A549 (cell line): Measurements from ENCODE around the gene TCF20. TPM values are rescaled to one million over a fixed set of nuclear protein-coding genes. Genes with fewer than 3 reads are reported as not detected.

Source experiments
- ATAC-seq, 2 experiments: fragments of 200-7000 bp in 1 of 2; fragments of >200 bp in 1 of 2; cut with Nextera tagmentation in 1 of 2; cut with Tn5 transposase in 1 of 2; 3 replicates each; pipeline versions ENCODE4 v1.8.0 to v1.9.1; 2018 to 2020; ENCODE audit warnings: mild to moderate bottlenecking in 1 of 2, moderate library complexity in 1 of 2
- CTCF ChIA-PET: fragments of 300-600 bp; sonication (Branson Sonifier 250); formaldehyde crosslinking; extraction: SDS; loops from one replicate; lab custom pipeline; 2021; ENCODE audit warnings: antibody characterized with exemption, inconsistent platforms; lab: Yijun Ruan, JAX
- POLR2A ChIA-PET: fragments of 350-600 bp; formaldehyde crosslinking; extraction: SDS; loops from one replicate; lab custom pipeline; 2021; ENCODE audit warnings: antibody characterized with exemption, inconsistent platforms; lab: Yijun Ruan, JAX
- DNase-seq, 2 experiments: peaks; one replicate each; pipeline versions ENCODE4 v3.0.0 to v3.0.0-alpha.2; 2011 to 2016; ENCODE audit warnings: low read depth in 1 of 2, low spot score in 1 of 2
- FAIRE-seq: peaks from 2 replicates; lab custom pipeline; 2011; peaks lifted over from hg19 to GRCh38; lab: Jason Lieb, UNC
- H3K27ac ChIP-seq, 2 experiments: fragments of >200 bp; sonication (Bioruptor Twin); formaldehyde crosslinking; 3 replicates each; pipeline ENCODE4 v1.5.1; 2016 to 2017
- H3K4me1 ChIP-seq: fragments of >200 bp; sonication (Bioruptor Twin); formaldehyde crosslinking; 3 replicates; pipeline ENCODE4 v1.6.1; 2016
- H3K4me2 ChIP-seq: fragments of >200 bp; sonication (Bioruptor Twin); formaldehyde crosslinking; 3 replicates; pipeline ENCODE4 v1.6.1; 2016
- H3K4me3 ChIP-seq: fragments of >200 bp; sonication (Bioruptor Twin); formaldehyde crosslinking; 3 replicates; pipeline ENCODE4 v1.5.1; 2016
- H3K9me3 ChIP-seq: fragments of >200 bp; sonication (Bioruptor Twin); formaldehyde crosslinking; 3 replicates; pipeline ENCODE4 v1.6.1; 2016
- CBX2 ChIP-seq: fragments of 200-600 bp; sonication (generic); IDR thresholded peaks from 2 replicates; pipeline ENCODE4 v1.6.1; 2016; ENCODE audit warnings: low read depth, mild to moderate bottlenecking, borderline replicate concordance
- CHD4 ChIP-seq: fragments of 200-600 bp; sonication (generic); IDR thresholded peaks from 2 replicates; pipeline ENCODE4 v1.6.1; 2016; ENCODE audit warnings: antibody characterized with exemption, mild to moderate bottlenecking, borderline replicate concordance
- EHF ChIP-seq: fragments of 250-450 bp; sonication (Bioruptor Pico); IDR thresholded peaks from 2 replicates; pipeline ENCODE4 v1.5.0; 2020; ENCODE audit warnings: mild to moderate bottlenecking
- EP300 ChIP-seq, 2 experiments: fragments of >200 bp; sonication (Bioruptor Twin); formaldehyde crosslinking; IDR thresholded peaks; 2 replicates in 1 of 2; 3 replicates in 1 of 2; pipeline ENCODE4 v1.6.1; 2016 to 2017
- FOSB ChIP-seq: fragments of 250-450 bp; sonication (Bioruptor Pico); IDR thresholded peaks from 2 replicates; pipeline ENCODE4 v1.5.0; 2020; ENCODE audit warnings: mild to moderate bottlenecking, moderate library complexity
- HDAC2 ChIP-seq: fragments of 200-600 bp; sonication (generic); IDR thresholded peaks from 2 replicates; pipeline ENCODE4 v1.6.1; 2016
- HOXA7 ChIP-seq: fragments of 250-450 bp; sonication (Bioruptor Pico); IDR thresholded peaks from 2 replicates; pipeline ENCODE4 v1.5.0; 2020; ENCODE audit warnings: mild to moderate bottlenecking, moderate library complexity
- HOXB13 ChIP-seq: fragments of 250-450 bp; sonication (Bioruptor Pico); IDR thresholded peaks from 2 replicates; pipeline ENCODE4 v1.5.0; 2020; ENCODE audit warnings: low read depth, mild to moderate bottlenecking, moderate library complexity
- HOXB5 ChIP-seq: fragments of 250-450 bp; sonication (Bioruptor Pico); IDR thresholded peaks from 2 replicates; pipeline ENCODE4 v1.5.0; 2020; ENCODE audit warnings: mild to moderate bottlenecking, moderate library complexity
- JUNB ChIP-seq: fragments of >200 bp; sonication (Bioruptor Twin); formaldehyde crosslinking; IDR thresholded peaks from 2 replicates; pipeline ENCODE4 v1.6.1; 2016
- KDM1A ChIP-seq: fragments of 200-600 bp; sonication (generic); IDR thresholded peaks from 2 replicates; pipeline ENCODE4 v1.6.1; 2016; ENCODE audit warnings: low read depth, mild to moderate bottlenecking
- MYC ChIP-seq: IDR thresholded peaks from 2 replicates; pipeline ENCODE4 v1.6.1; 2012; ENCODE audit warnings: mild to moderate bottlenecking, inconsistent platforms, low read length, improper control_type of control experiment, borderline replicate concordance
- NPAS2 ChIP-seq: fragments of 250-450 bp; sonication (Bioruptor Pico); IDR thresholded peaks from 2 replicates; pipeline ENCODE4 v1.8.0; 2022; ENCODE audit warnings: mild to moderate bottlenecking, moderate library complexity, borderline replicate concordance
- NR3C1 ChIP-seq: fragments of >200 bp; sonication (Bioruptor Twin); formaldehyde crosslinking; IDR thresholded peaks from 3 replicates; pipeline ENCODE4 v1.6.1; 2017
- PHF8 ChIP-seq: fragments of 200-600 bp; sonication (generic); IDR thresholded peaks from 2 replicates; pipeline ENCODE4 v1.6.1; 2016; ENCODE audit warnings: low read depth, mild to moderate bottlenecking, antibody characterized with exemption, moderate library complexity, borderline replicate concordance
- POLR2A ChIP-seq: IDR thresholded peaks from 2 replicates; pipeline ENCODE4 v1.6.1; 2012; ENCODE audit warnings: mild to moderate bottlenecking, low read length
- RAD21 ChIP-seq, 2 experiments: fragments of >200 bp in 1 of 2; sonication (Bioruptor Twin) in 1 of 2; formaldehyde crosslinking in 1 of 2; IDR thresholded peaks in 1 of 2; conservative IDR thresholded peaks in 1 of 2; 2 replicates in 1 of 2; 3 replicates in 1 of 2; pipeline ENCODE4 v1.6.1; 2012 to 2018; ENCODE audit warnings: inconsistent platforms in 1 of 2
- RNF2 ChIP-seq: fragments of 200-600 bp; sonication (generic); IDR thresholded peaks from 2 replicates; pipeline ENCODE4 v1.6.1; 2016; ENCODE audit warnings: low read depth, mild to moderate bottlenecking, antibody characterized with exemption, moderate library complexity, borderline replicate concordance
- SMC3 ChIP-seq: fragments of >200 bp; sonication (Bioruptor Twin); formaldehyde crosslinking; IDR thresholded peaks from 3 replicates; pipeline ENCODE4 v1.6.1; 2018; ENCODE audit warnings: inconsistent platforms
- TFCP2L1 ChIP-seq: fragments of 250-450 bp; sonication (Bioruptor Pico); IDR thresholded peaks from 2 replicates; pipeline ENCODE4 v1.5.0; 2021; ENCODE audit warnings: mild to moderate bottlenecking
- ZC3H11A ChIP-seq: fragments of 450-650 bp; IDR thresholded peaks from 2 replicates; pipeline ENCODE4 v1.6.1; 2014; ENCODE audit warnings: antibody characterized with exemption, mild to moderate bottlenecking
- ZNF302 ChIP-seq: fragments of 250-450 bp; sonication (Bioruptor Pico); IDR thresholded peaks from 2 replicates; pipeline ENCODE4 v1.9.0; 2021; ENCODE audit warnings: inconsistent platforms, mild to moderate bottlenecking, moderate library complexity
- WGBS: methylation state at CpG from one replicate; pipeline ENCODE4 v1.1.6; 2017; ENCODE audit errors: missing lambda C conversion rate; 5-methylcytosine and 5-hydroxymethylcytosine counted together
- polyA plus RNA-seq, 4 experiments: library from polyadenylated mRNA; depleted of rRNA in 3 of 4; stranded (reverse); fragments of >200 nt; fragmentation: RNase III in 1 of 4; extraction: RNeasy Plus Mini Kit Qiagen cat#74134 plus additional on column Dnase treatment in 1 of 4; gene quantifications; 2 replicates in 3 of 4; 3 replicates in 1 of 4; pipeline ENCODE4 v1.2.3, GENCODE V29; 2011 to 2017
- TF ChIP-seq, protein P1 (sequence below): fragments of >200 bp; sonication (Bioruptor Twin); formaldehyde crosslinking; IDR thresholded peaks from 3 replicates; pipeline ENCODE4 v1.5.1; 2016
- TF ChIP-seq, protein P2 (sequence below): fragments of >200 bp; sonication (Bioruptor Twin); formaldehyde crosslinking; IDR thresholded peaks from 3 replicates; pipeline ENCODE4 v1.6.1; 2016
- TF ChIP-seq, protein P3 (sequence below): IDR thresholded peaks from 2 replicates; pipeline ENCODE4 v1.6.1; 2012
- TF ChIP-seq, protein P4 (sequence below): fragments of 250-450 bp; sonication (Bioruptor Pico); IDR thresholded peaks from 2 replicates; pipeline ENCODE4 v1.5.0; 2021; ENCODE audit warnings: mild to moderate bottlenecking, moderate library complexity, borderline replicate concordance

Gene TCF20
- polyA plus RNA-seq, 2 of the 4 experiments (the other 2 are of a cell fraction) = 11.9 to 16.5 TPM

DNA sequence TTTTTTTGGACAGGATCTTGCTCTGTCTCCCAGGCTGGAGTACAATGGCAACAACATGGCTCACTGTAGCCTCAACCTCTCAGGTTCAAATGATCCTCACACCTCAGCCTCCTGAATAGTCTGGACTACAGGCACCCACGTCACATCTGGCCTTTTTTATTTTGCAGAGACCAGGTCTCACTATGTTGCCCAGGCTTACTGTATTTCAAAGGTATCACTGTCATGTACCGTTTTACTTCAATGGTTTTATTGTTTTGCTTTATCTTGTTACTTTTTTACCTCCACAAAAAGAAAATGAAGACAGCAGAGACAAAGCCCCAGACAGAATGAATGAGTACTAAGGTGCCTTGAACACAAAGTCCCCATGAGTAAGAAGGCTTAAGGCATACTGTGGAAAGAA, 5.1 kb downstream of the TCF20 start:
- TF ChIP-seq PHF8 (no peak), HOXB13 (CRISPR knock-in tag) (no peak), JUNB (no peak), KDM1A (no peak), POLR2A (no peak), EHF (CRISPR knock-in tag) (no peak), FOSB (CRISPR knock-in tag) (no peak)
- peaks cover 24% of the 10 kb centered on the region for H3K4me1 ChIP-seq
- CTCF ChIA-PET = no interaction called here
- ATAC-seq (no peak), DNase-seq (no peak), FAIRE-seq (no peak)
- POLR2A ChIA-PET = no interaction called here
- no peak overlapping the region for H3K27ac ChIP-seq
- H3K4me3 ChIP-seq = no peak overlapping the region
- no peaks in the 10 kb centered on the region for H3K9me3 ChIP-seq
- H3K4me2 ChIP-seq = no peak overlapping the region
- WGBS = 86% methylated on average over 2 of the region's 2 CpGs

DNA sequence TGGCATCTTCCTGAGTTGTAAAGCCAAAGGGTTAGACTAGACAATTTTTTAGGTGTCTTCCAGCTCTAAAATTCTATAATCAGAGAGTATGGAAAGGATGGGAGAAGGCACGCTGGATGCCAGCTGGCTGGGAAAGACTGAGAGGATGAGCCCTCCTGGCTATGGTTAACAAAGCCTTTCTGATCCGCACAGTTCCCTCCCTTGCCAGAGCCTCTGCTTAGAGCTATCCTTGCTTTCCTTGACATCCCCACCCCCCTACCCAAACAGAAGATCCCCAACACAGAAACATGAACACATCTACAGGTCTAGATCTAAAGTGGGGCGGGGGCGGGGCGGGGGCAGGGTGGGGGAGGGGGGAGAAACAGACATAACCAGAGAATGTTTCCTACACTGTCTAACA, 6.5 kb downstream of the TCF20 start:
- no peak overlapping the region for H3K4me3 ChIP-seq
- ATAC-seq (no peak), DNase-seq (no peak), FAIRE-seq (no peak)
- CTCF ChIA-PET = interaction anchor here (0.6 to 0.7 kb wide), 3 partner anchors 14 to 93 kb away, joined by 3 to 5 read pairs (median 3); no protein-coding TSS in a partner anchor
- POLR2A ChIA-PET = no interaction called here
- no peak overlapping the region for H3K27ac ChIP-seq
- no peak overlapping the region for H3K4me2 ChIP-seq
- WGBS = 93% methylated on average over 3 of the region's 5 CpGs
- no peaks in the 10 kb centered on the region for H3K9me3 ChIP-seq
- TF ChIP-seq ZC3H11A (no peak), ZNF302 (CRISPR knock-in tag) (no peak), HDAC2 (no peak), HOXB5 (CRISPR knock-in tag) (no peak), PHF8 (no peak), POLR2A (no peak), JUNB (no peak), TFCP2L1 (no peak), NPAS2 (CRISPR knock-in tag) (no peak)
- TF ChIP-seq, protein P1, sequence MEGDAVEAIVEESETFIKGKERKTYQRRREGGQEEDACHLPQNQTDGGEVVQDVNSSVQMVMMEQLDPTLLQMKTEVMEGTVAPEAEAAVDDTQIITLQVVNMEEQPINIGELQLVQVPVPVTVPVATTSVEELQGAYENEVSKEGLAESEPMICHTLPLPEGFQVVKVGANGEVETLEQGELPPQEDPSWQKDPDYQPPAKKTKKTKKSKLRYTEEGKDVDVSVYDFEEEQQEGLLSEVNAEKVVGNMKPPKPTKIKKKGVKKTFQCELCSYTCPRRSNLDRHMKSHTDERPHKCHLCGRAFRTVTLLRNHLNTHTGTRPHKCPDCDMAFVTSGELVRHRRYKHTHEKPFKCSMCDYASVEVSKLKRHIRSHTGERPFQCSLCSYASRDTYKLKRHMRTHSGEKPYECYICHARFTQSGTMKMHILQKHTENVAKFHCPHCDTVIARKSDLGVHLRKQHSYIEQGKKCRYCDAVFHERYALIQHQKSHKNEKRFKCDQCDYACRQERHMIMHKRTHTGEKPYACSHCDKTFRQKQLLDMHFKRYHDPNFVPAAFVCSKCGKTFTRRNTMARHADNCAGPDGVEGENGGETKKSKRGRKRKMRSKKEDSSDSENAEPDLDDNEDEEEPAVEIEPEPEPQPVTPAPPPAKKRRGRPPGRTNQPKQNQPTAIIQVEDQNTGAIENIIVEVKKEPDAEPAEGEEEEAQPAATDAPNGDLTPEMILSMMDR = no peak
- TF ChIP-seq, protein P2, sequence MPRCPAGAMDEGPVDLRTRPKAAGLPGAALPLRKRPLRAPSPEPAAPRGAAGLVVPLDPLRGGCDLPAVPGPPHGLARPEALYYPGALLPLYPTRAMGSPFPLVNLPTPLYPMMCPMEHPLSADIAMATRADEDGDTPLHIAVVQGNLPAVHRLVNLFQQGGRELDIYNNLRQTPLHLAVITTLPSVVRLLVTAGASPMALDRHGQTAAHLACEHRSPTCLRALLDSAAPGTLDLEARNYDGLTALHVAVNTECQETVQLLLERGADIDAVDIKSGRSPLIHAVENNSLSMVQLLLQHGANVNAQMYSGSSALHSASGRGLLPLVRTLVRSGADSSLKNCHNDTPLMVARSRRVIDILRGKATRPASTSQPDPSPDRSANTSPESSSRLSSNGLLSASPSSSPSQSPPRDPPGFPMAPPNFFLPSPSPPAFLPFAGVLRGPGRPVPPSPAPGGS = no peak
- H3K4me1 ChIP-seq = peaks cover 24% of the 10 kb centered on the region

DNA sequence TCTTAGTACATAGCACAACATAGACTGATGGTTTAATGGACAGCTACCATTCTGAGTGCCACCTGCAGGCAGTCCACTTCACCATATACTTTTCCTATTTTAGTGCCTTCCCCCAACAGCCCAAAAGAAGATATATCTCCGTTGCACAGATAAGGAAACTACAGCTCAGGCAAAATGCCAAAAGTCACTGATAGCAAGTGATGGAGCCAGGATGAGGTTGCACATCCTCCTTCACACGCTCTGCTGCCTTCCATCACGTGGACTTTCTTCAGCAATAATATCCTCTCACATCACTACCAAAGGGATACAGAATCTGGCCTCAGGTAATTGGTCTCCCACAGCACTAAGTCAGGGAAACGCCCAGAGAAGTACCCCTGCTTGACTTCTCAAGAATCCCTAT, 7.5 kb downstream of the TCF20 start:
- Histone ChIP-seq H3K4me3 (no peak overlapping the region), H3K4me1 (peaks cover 14% of the 10 kb centered on the region), H3K27ac (no peak overlapping the region), H3K4me2 (no peak overlapping the region), H3K9me3 (no peaks in the 10 kb centered on the region)
- TF ChIP-seq, protein P3, sequence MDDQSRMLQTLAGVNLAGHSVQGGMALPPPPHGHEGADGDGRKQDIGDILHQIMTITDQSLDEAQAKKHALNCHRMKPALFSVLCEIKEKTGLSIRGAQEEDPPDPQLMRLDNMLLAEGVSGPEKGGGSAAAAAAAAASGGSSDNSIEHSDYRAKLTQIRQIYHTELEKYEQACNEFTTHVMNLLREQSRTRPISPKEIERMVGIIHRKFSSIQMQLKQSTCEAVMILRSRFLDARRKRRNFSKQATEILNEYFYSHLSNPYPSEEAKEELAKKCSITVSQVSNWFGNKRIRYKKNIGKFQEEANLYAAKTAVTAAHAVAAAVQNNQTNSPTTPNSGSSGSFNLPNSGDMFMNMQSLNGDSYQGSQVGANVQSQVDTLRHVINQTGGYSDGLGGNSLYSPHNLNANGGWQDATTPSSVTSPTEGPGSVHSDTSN = no peak
- TF ChIP-seq, protein P4, sequence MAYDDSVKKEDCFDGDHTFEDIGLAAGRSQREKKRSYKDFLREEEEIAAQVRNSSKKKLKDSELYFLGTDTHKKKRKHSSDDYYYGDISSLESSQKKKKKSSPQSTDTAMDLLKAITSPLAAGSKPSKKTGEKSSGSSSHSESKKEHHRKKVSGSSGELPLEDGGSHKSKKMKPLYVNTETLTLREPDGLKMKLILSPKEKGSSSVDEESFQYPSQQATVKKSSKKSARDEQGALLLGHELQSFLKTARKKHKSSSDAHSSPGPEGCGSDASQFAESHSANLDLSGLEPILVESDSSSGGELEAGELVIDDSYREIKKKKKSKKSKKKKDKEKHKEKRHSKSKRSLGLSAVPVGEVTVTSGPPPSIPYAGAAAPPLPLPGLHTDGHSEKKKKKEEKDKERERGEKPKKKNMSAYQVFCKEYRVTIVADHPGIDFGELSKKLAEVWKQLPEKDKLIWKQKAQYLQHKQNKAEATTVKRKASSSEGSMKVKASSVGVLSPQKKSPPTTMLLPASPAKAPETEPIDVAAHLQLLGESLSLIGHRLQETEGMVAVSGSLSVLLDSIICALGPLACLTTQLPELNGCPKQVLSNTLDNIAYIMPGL (CRISPR knock-in tag) = no peak
- no peak for TF ChIP-seq CHD4
- no peak for TF ChIP-seq TFCP2L1
- no peak for TF ChIP-seq SMC3
- no peak for TF ChIP-seq RNF2
- no peak for TF ChIP-seq EP300 (IDR thresholded peaks at IDR 0.05)
- no peak for TF ChIP-seq EHF (CRISPR knock-in tag)
- no peak for TF ChIP-seq MYC
- TF ChIP-seq NR3C1 = no peak
- TF ChIP-seq NPAS2 (CRISPR knock-in tag) = no peak
- TF ChIP-seq, protein P1 = no peak
- no peak for TF ChIP-seq CBX2
- no peak for TF ChIP-seq RAD21 (conservative IDR thresholded peaks at IDR 0.05 in 1 of 2, IDR thresholded peaks at IDR 0.05 in 1 of 2)
- no peak for TF ChIP-seq PHF8
- no peak for TF ChIP-seq HOXA7 (CRISPR knock-in tag)
- DNase-seq (no peak), ATAC-seq (no peak), FAIRE-seq (no peak)
- ChIA-PET CTCF (interaction anchor here (1.2 to 1.4 kb wide), 2 partner anchors 9 to 46 kb away, joined by 3 to 5 read pairs; no protein-coding TSS in a partner anchor), POLR2A (no interaction called here)
- 76% methylated on average over 4 of the region's 4 CpGs for WGBS
